ENCODE measurements around the gene MLXIP. TPM values are rescaled to one million over a fixed set of nuclear protein-coding genes. Genes with fewer than 3 reads are reported as not detected.

Gene MLXIP
- total and polyA plus RNA-seq, 2 of the 4 experiments (the other 2 are of a cell fraction), result 2.7 to 10.8 TPM

- no peak overlapping the region for H3K27ac ChIP-seq (ENCODE audit: insufficient read depth, low read length)
- H2BK120ac ChIP-seq (ENCODE audit: low read depth, low read length), result no peak overlapping the region
- in situ Hi-C loops (cut with MboI; ENCODE audit: low sequenced_read_pairs) (no loop called here), intact Hi-C loops (cut with micrococcal nuclease) (no loop called here), dilution Hi-C loops (cut with HindIII; ENCODE audit: low sequenced_read_pairs, unreplicated experiment) (no loop called here)
- no peak overlapping the region for H3K23ac ChIP-seq (ENCODE audit: low read depth, low read length)
- no peak overlapping the region for H4K5ac ChIP-seq (ENCODE audit: low read depth, low read length)
- H4K20me1 ChIP-seq (ENCODE audit: insufficient read depth, low read length), result no peaks in the 10 kb centered on the region
- no peak overlapping the region for H2BK20ac ChIP-seq (ENCODE audit: low read depth, low read length)
- no peak overlapping the region for H3K18ac ChIP-seq (ENCODE audit: low read depth, low read length)
- H3K9ac ChIP-seq (ENCODE audit: low read depth, low read length), result no peak overlapping the region
- peaks cover 18% of the 10 kb centered on the region for H3K27me3 ChIP-seq (ENCODE audit: control insufficient read depth, insufficient read depth, low read length)
- no peak overlapping the region for H4K91ac ChIP-seq (ENCODE audit: insufficient read depth, low read depth, low read length)
- no peaks in the 10 kb centered on the region for H3K9me3 ChIP-seq (ENCODE audit: control insufficient read depth, insufficient read depth, low read length)
- no peak overlapping the region for H3K4me2 ChIP-seq (ENCODE audit: low read depth, low read length)
- H2AK9ac ChIP-seq (replicated peaks; ENCODE audit: low read depth, low read length, poor library complexity), result no peak overlapping the region
- no peaks in the 10 kb centered on the region for H3K79me1 ChIP-seq (ENCODE audit: low read depth in 1 of 2, low read length in 2 of 2)
- no peak overlapping the region for H2BK5ac ChIP-seq (ENCODE audit: low read depth, low read length, poor library complexity, severe bottlenecking)
- H3K9me1 ChIP-seq (ENCODE audit: insufficient read depth, low read length), result no peaks in the 10 kb centered on the region; the same call in 1 of the 2 replicates
- ATAC-seq (ENCODE audit: low read depth), result no peak
- H3K36me3 ChIP-seq (ENCODE audit: control insufficient read depth, insufficient read depth, low read length), result no peaks in the 10 kb centered on the region
- no peaks in the 10 kb centered on the region for H3K4me1 ChIP-seq (ENCODE audit: control insufficient read depth, insufficient read depth, low read length)
- H2AK5ac ChIP-seq (ENCODE audit: low read depth, low read length), result no peak overlapping the region
- no peak overlapping the region for H3K4me3 ChIP-seq (ENCODE audit: insufficient read depth, low read depth, low read length)
- ChIA-PET CTCF (no interaction called here), POLR2A (ENCODE audit: unreplicated experiment) (no interaction called here)
- no peak overlapping the region for H3K4ac ChIP-seq (ENCODE audit: low read depth, low read length)
- BruUV-seq (replicated peaks), result no TSS peak
- no peak overlapping the region for H4K8ac ChIP-seq (ENCODE audit: low read depth in 2 of 2, low read length in 2 of 2)
- H2BK15ac ChIP-seq (ENCODE audit: low read depth, low read length), result no peak overlapping the region
- no peak overlapping the region for H3K14ac ChIP-seq (replicated peaks; ENCODE audit: low read depth, low read length)
- WGBS, 2 experiments (ENCODE audit: extremely low coverage in 2 of 2, insufficient read length in 1 of 2), result 62% methylated on average over 8 of the region's 17 CpGs; no CpG with 5 or more reads in 1 of the 2 experiments
- DNase-seq, result no peak
- no peak for TF ChIP-seq USF2 (IDR thresholded peaks at IDR 0.05; ENCODE audit: low read depth, low read length)
- no peak for TF ChIP-seq RAD21 (IDR thresholded peaks at IDR 0.05; ENCODE audit: low read length)
- TF ChIP-seq MAZ (IDR thresholded peaks at IDR 0.05; ENCODE audit: borderline replicate concordance, low read depth, low read length), result no peak
- no peak for TF ChIP-seq FOS (IDR thresholded peaks at IDR 0.05; ENCODE audit: low read depth, low read length)
- no peak for TF ChIP-seq MXI1 (IDR thresholded peaks at IDR 0.05; ENCODE audit: borderline replicate concordance, low read depth, low read length)
- no peak for TF ChIP-seq CTCF (conservative IDR thresholded peaks at IDR 0.05; ENCODE audit: low read depth, low read length)
- TF ChIP-seq NFE2L2 (IDR thresholded peaks at IDR 0.05; ENCODE audit: low read depth, low read length), result no peak
- no peak for TF ChIP-seq CEBPB (IDR thresholded peaks at IDR 0.05; ENCODE audit: low read depth, low read length)
- no peak for TF ChIP-seq BHLHE40 (IDR thresholded peaks at IDR 0.05; ENCODE audit: low read depth, low read length)
- no peak for TF ChIP-seq SMC3 (IDR thresholded peaks at IDR 0.05; ENCODE audit: low read depth, low read length)
- no peak for TF ChIP-seq POLR2A (IDR thresholded peaks at IDR 0.05; ENCODE audit: low read depth, low read length)
- H3K56ac ChIP-seq (ENCODE audit: extremely low read depth, insufficient read depth, low read length), result no peak overlapping the region
- no peak overlapping the region for H2AFZ ChIP-seq (replicated peaks; ENCODE audit: low read length, poor library complexity)
Observed at GRCh38 chr12:122172262-122172939, 93.8 kb downstream of the MLXIP start.

Data from IMR-90 (cell line).